Stimulated activated CD4-positive, alpha-beta T cell treated with anti-CD3 and anti-CD28 coated beads, Interleukin-1b, Interleukin-23, amount 100 ng/mL, for 48 hours (primary cell): Measurements from ENCODE around the gene CIITA.
"Not testable (repeated sequence)": the region's sequence is repeated elsewhere in the genome, so short reads cannot be mapped to it uniquely, and the experiment has no call there.

Source experiments
- DNase-seq: peaks from one replicate; pipeline ENCODE4 v3.0.0-alpha.2; 2020

CIITA gene

GRCh38 chr16:10922328-10923145 lies 45.5 kb downstream of the CIITA start:
- no peak for DNase-seq

DNA sequence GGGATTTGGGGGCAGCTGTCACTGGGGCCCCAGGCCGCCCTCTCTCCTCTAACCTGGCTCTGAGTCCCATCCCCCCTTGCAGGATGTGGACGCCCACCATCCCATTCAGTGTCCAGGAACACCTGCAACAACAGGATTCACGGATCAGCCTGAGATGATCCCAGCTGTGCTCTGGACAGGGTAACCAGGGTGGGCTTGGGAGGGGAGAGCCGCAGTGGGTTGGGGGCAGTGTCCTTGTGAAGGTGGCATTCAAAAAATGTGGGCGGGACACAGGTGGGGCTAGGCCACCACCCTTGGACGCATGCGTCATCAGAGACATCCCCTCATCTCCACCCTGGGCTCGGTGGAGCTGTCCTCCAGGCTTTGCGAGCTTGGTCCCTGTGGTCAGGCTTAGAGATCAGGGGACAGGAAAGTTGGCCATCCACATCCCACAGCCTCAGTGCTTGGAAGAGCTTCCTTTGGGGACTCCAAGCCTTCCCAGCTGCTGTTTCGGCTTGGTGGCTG lies 46.2 kb downstream of the CIITA start:
- DNase-seq = no peak

DNA sequence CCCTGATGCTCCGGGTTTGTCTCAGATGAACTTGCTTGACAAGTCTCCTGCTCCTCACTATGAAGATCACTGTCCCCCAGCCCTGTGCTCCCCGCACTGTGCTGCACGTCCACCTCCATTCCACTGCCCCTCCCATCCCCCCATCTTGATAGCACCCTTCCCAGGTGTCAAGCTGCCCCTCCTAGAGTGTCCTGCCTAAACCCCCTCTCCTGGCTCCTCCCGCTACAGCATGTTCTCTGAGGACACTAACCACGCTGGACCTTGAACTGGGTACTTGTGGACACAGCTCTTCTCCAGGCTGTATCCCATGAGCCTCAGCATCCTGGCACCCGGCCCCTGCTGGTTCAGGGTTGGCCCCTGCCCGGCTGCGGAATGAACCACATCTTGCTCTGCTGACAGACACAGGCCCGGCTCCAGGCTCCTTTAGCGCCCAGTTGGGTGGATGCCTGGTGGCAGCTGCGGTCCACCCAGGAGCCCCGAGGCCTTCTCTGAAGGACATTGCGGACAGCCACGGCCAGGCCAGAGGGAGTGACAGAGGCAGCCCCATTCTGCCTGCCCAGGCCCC lies 46.7 kb downstream of the CIITA start:
- no peak for DNase-seq

DNA sequence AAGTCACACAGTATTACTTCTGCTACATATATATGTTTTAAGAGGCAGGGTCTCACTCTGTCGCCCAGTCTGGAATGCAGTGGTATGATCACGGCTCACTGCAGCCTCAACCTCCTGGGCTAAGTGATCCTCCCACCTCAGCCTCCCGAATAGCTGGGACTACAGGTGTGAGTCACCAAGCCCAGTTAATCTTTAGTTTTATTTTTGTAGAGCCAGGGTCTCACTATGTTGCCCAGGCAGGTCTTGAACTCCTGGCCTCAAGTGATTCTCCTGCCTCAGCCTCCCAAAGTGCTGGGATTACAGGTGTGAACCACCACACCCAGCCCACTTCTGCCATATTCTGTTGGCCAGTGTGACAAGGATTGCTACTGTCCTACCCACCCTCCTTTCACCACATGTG lies 48.3 kb downstream of the CIITA start:
- not testable (repeated sequence) for DNase-seq

DNA sequence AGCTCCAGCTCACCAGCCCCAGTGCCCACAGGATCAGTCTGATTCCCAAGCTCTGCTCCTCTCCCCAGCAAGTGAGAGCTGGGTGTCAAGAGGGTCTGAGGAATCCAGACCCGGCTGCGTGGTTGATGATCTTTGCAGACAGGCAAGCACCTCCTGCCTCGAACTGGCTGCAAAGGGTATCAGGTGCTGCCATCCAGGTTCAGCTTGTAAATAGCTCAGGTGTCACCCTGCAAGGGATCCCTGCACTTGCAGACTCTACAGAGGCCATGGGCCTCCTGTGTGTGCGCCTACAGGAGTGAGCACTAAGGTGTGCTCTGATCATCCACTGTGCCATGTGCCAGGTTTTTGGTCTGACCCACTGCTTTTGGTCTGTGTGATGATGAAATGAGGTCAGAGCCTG lies 49.1 kb downstream of the CIITA start:
- no peak for DNase-seq

- DNase-seq = no peak
These were observed 49.9 kb downstream of the CIITA start for GRCh38 chr16:10926867-10927266.

- DNase-seq = no peak
These were observed 50.6 kb downstream of the CIITA start for GRCh38 chr16:10927497-10928112.

DNA sequence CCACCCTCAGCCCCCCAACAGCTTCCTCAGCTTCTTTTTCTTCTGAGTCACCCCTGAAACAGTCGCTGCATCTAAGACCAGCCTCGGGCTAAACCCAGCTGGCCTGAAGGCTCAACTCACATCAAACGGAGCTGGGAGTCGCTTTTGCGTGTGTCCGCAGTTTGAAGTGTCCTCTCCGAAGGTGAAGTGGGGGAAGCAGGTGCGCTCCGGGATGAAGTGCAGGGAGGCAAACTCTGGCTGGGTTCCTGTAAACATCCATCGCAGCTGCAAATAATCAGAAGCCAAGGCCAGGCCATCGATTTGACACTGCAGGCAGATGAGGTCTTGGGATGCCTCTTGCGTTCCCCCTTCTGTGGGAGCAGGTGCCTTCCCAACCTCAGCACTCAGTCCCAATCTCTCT lies 52.1 kb downstream of the CIITA start:
- not testable (repeated sequence) for DNase-seq

DNA sequence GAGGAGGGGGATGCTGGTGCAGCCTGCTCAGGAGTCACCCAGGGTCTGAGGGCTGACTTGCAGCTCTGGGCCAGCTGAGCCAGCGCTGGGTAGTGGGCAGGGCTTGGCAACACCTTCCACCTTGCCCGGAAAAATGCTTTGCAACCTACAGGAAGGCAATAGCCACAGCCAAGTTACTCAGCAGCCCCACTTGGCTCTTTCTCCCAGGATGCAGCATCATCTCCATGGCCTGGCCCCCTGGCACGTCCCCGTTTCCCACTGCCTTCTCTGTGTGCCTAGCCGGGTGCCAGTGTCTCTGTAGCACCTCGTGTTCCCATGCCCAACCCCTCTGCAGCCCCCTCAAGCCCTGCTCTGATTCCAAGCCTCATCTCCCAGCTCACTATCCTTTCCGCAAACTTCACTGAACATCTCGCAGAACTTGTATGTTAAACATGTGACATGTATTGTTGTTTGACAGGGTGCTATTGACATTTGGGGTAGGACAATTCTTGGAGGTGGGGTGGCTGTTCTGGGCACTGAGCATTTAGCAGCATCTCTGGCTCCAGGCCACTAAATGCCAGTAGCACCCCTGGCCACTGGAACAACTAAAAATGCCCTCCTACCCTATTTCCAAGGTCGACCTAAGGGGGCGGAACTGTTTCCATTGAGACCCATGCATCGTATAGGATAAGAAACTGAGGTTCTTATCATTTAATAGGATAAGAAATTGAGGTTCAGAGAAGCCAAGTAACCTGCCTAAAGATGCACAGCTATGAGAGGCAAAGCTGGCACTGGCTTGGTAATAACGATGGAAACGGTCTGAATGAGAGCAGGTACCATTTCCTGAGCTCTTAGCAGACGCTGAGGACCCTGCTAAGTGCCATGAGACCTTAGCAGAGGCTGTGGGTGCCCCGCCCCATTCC lies 53.1 kb downstream of the CIITA start:
- DNase-seq = no peak

DNA sequence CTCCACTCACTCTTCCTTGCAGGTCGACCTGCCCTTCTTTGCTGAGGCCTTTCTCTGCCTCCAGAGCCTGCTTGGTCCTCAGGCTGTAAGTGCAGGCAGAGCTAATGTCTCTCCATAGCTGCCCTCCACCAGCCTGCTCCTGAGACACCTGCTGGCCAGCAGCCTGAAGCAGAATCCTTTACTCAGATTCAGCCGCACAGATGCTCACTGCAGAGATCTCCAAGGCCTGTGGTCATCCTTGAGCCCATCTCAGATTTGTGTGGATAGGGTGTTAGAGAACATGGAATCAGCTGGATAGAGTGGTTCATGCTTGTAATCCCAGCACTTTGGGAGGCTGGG lies 53.7 kb downstream of the CIITA start:
- DNase-seq = no peak

DNA sequence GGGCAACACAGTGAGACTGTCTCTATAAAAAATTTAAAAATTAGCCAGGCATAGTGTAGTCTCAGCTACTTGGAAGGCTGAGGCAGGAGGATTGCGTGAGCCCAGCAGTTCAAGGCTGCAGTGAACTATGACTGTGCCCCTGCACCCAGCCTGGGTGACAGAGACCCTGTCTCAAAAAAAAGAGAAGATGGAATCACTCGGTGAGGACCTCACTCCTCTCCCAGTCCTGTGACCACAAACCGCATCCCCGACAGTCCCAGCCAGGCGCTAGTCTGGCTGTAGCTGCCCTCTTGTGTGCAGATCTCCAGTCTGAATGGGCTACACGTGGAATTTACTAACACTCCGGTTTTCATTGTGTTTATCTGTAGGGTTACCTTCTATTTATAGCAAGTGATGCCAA lies 54.1 kb downstream of the CIITA start:
- no peak for DNase-seq

- no peak for DNase-seq
These were observed 55.1 kb downstream of the CIITA start for GRCh38 chr16:10931977-10932632.

- DNase-seq = no peak
These were observed 56.1 kb downstream of the CIITA start for GRCh38 chr16:10932959-10933710.

DNA sequence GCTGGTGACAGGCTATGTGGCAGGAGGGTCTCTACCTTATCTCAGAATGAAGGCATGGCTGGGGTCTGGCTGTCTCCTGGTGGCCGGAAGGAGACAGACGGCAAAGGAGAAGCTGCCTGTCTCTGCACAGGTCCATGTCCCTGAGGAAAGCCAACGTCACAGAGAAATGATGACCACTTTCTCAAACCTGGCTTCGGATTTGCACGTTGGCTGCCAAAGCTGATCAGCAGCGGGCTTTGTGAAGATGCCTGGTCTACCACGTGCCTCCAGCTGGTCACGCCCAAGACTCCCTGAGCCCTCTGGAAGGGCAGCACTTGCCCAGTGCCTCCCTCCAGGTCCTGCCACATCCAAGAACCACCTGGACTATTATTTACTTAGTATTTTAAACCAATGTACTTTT lies 56.9 kb downstream of the CIITA start:
- DNase-seq = no peak

GRCh38 chr16:10934325-10935107 lies 57.5 kb downstream of the CIITA start:
- DNase-seq = no peak

DNA sequence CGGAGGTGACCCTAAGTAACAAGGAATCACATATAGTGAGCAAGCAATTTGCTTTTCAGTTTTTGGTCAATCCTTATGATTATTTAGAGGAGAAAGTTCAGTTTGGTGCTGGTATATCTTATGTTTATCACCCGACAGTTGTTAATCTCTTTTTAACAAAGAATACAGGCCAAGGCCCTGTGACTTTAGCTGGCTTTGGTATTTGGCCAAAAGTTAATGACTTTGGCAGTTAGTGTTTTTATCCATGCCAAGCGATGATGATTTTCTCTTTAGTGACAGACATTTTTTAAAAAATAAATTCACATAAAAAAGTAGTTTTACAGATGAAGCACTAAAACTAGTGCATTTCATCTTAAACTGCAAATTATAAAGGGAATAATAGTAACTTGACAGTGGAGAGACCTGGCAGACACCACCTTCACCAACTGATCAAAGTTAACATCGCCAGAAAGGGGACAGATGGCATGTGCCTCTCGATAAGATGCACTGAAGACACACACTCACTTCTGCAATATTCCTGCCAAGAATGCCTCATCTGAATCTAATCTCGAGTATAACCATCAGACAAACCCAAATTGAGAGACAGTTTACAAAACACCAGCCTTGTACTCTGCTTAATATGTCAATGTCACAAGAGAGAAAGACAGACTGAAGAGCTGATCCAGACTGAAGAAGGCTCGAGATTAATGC lies 58.4 kb downstream of the CIITA start:
- no peak for DNase-seq

DNA sequence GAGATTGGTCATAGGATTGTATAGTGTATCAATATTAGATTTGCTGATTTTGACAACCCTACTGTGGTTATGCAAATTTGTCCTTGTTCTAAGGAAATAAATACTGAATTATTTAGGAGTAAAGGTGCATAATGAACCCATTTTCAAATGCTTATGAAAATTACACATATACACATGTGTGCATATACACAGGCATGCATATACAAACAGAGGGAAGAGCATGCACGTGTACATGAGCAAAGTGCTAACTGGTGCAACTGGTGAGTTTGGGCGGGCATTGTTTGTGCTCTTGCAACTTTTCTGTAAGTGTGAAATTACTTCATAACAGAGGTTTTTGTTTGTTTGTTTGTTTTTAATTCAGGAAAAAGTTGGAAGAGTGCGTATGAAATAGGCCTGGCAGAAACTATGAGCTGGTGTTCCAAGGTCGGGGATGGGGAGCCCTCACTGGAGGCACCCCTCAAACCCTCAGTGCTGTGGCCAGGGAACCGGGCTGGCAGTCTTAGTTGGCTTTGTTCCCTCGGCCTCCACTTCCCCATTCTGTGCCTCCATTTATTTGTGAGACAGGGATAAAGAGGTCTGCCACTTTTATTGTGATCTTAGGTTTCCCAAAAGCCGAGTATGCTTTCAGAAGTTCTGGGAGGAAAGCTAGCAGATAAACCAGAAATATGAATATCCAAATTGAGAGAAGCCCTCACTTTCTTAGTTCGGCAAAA lies 59.4 kb downstream of the CIITA start:
- no peak for DNase-seq

DNA sequence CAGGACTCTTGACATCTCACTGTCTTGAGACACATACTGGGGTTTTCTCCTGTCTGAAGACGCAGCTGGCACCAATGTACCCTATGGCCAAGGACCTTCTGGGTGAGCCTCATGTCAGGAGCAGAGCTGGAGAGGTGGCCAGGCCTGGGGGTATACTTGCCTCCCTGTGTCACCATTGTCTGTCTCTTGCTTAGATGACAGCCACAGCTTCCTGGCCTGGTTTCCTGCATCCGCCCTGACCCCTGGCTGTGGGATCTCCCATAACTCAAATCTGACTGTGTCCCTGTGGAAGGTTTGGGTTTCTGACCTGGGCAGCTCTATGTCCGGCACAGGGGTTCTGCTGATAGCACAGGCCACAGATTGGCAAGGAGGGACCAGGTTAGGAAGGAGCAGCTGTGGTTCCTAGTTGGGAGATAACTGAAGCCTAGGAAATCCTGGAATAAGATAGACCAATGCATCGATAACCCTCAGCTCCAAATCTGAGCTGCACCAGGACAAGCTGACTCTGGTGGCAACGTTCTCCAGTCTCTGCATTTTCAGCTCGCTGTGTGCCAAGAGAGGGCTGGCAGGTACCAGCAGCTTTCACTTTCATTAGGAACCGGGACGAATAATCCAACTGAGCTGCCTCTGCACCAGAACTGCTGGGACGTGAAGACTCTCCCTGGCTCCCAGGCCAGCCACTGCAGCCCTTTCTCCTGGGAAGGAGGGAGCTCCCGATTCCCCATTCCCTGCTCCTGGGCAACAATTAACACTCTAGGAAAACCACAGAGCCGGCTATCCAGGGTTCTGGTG lies 60.3 kb downstream of the CIITA start:
- no peak for DNase-seq

- DNase-seq = peak; percentile 61
These were observed 61.3 kb downstream of the CIITA start for GRCh38 chr16:10938321-10938720.
